HG02973 (cell line): ENCODE data around the gene CHERP.

ENCODE experiments used
- ATAC-seq: cut with Tn5 transposase; IDR thresholded peaks from one replicate; pipeline ENCODE4 v1.9.1; 2021; ENCODE audit warnings: moderate library complexity; ENCODE audit not compliant: unreplicated experiment

CHERP gene

GRCh38 chr19:16542045-16542909, at the start of gene CHERP:
TSS of gene CHERP (minus strand) at chr19:16542437. CDS start at chr19:16542378, 59 bp downstream.
- peak; percentile 63 for ATAC-seq

DNA sequence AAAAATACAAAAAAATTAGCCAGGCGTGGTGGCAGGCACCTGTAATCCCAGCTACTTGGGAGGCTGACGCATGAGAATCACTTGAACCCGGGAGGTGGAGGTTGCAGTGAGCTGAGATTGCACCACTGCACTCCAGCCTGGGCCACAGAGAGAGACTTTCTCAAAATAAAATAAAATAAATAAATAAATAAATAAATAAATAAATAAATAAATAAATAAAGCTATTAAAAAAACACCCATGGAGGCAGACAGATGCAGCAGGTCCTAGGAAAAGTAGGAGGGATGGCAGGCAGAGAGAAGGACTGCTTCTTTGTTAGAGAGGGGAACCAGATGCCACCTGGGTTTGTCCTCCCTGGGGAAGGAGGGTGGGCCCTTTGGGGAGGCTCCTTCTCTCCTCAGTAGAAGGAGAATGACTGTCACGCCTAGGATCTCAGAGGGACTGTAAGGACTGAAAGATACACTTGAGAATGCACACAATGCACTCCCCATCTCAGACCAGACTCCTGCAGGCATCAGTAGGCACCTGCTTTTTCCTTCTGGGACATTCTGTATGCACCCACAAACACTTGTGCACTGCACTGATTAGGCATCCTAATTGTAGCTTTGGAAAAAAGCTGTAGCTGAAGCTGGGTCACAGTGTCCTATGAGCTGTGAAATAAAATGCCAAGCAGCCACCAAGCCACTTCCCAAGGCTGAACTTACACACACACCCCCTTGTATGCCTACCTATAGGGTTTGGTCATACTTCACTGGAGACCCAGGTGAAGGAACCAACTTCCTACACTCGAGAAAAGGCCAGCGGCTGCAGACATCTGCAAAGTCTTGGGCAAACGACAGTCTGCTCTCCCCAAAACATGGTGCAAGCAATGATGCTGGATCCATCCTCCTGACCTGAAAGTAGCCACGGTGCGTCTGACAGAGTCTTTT, 48.9 kb upstream of the CHERP start:
- ATAC-seq: no peak

- no peak for ATAC-seq
These were observed 47.7 kb upstream of the CHERP start for GRCh38 chr19:16589917-16590316.

DNA sequence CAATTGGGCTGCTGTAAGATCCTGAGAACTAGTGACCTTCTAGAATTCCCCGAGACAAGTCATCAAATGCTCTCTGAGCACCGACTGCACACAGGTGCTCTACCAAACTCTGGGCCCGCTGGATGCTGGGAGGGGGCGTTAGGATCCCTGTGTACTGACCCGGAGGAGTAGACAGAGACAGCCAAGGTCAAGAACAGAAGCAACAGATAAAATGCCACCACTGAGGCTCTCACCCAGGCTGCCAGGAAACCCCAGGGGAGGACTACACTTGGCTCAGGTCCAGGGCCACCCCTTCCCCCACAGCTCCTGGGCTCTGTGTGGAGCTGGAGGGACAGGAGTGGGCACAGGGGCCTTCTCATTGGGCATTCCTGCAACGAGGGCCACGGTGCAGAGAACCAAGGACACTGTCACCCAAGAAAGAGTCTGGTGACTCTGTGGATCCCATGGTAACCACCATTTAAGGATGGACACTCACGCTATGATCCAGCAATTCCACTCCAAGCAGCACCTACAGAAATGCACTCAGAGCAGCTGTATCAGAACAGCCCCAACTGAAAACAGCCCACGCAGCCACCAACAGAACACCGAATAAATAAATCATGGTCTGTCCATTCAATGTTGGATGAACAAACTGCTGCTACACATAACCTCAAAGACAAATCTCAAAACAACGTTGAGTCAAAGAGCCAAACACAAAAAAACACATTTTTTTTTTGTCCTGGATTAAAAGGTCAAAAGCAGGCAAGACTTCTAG, 46.8 kb upstream of the CHERP start:
- no peak for ATAC-seq

DNA sequence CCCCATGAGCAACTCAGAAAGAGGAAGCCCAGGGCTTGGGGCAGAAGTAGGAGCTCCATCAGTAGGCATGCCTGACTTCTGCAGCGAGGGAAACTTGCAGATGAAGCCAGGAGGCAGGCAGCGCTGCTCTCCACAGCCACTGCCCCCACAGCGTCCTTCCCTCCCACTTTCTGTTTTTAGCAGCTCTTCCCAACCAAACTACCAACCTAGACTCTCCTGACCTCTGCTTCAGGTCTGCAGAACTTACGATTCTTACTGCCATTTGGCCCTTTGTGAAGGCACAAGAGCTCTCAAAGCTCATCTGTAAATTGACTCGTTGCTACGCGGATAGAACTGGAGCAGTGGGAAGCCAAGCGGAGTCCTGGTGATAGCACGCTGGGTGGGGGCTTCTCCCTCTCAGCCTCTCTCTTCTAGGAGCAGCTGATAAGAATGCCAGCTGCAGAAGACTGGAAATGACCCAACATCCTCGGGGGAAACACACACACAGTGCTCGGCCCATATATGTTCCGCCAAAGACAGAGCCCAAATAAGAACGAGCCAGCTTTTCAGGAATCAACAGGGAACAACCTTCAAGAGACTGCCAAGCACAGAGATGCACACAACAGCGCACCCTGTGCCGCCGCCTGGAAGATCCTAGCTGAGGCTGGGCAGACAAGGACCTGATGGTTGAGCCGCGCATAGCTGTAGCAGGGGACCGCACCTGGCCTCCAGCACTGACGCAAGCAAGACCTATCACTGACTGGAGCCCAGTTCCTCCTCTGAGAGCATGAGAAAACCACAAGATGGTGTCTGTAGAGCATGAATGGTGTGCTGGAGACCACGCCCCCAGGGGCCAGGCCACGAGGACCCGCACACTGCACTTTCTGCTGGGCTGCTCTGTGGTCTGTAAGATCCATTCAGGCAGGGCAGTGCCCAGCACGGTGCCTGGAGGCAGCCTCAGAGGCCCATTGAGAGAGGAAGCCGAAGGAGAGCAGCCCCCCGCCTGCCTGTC, 45.9 kb upstream of the CHERP start:
- peak; percentile 41 for ATAC-seq

DNA sequence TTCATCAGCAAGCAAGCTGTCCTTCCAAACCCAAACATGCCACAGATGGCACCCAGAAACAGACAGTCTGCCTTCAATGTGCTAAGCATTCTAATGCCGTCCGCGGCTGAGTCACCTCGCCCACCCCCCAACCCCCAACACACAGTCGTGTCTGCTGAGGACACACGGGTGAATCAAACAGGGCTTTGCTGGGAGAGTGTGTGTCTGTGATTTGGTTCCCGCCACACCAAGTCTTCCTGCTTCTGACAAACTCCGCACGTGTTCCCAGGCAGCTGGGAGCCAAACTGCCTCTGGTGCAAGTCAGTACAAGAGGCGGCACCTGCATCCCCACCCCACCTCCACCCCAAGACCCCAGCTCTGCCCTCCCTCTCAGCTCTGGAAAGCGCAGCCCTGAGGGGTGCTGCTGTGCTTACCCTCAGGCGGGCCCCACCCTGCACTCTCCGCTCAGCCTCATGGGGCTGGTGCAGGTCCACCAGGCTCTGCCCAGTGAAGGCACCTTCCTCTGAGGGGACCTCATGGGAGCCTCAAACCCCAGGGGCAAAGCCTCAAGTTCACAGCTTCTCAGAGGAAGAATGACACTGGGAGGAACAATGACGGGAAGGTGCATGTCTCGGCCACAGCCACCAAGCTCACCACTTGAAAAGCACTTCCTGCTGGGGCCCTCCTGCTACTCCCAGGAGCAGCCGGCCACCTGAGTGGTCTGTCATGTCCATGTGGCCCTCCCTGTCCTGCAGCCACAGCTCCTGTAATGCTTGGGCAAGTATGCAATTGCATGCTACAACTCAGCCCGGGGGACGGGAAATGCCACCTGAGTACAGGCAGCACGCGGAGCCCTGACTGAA, 45.0 kb upstream of the CHERP start:
- ATAC-seq: no peak

DNA sequence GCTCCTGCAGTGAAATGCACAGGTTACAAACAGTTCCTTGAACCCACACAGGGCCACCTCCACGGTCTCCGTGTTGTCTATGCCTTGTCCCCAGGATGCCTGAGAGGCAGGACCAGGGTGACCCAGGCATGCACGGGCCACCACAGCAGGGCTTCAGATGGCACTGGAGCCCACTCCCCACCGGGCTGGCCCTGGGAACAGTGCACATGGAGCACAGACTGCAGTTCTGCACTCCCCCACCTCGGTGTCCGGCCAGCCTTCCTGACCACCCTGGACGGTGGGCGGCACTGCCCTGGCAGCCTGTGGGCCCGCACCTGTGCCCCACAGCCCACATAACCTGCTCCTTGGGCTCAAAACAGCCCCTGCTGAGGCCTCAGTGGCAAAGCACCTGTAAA, 44.2 kb upstream of the CHERP start:
- ATAC-seq: no peak

DNA sequence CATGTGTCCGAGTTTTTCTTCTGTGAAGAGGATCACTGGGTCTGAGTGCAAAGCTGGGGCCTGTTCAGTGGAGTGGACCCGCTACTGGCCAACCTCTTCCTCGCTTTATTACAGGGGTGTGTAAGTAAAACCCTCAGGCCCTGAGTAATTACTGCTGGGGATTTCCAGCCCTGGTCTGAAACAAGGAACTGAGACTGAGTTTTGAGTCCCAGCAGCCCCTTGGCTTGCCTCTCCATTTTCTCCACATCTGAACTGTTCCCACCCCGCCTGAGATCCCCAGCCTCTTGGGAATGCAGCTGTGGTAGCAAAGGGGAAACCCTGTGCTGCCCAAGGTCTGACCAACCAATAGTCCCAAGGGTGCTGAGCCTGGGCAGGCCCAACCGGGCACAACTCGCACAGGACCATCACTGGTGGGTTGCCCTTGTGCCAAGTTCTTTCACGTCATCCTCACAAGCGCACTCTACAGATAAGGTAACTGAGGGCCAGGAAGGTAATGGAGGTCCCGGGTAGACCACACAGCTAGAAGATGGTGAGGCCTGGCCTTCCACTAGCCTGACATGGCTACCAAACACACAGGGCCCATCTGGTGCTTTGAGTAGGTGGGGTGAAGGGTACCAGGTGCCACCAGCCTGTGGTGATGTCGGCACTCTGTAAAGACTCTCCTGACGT, 43.7 kb upstream of the CHERP start:
- ATAC-seq: no peak

DNA sequence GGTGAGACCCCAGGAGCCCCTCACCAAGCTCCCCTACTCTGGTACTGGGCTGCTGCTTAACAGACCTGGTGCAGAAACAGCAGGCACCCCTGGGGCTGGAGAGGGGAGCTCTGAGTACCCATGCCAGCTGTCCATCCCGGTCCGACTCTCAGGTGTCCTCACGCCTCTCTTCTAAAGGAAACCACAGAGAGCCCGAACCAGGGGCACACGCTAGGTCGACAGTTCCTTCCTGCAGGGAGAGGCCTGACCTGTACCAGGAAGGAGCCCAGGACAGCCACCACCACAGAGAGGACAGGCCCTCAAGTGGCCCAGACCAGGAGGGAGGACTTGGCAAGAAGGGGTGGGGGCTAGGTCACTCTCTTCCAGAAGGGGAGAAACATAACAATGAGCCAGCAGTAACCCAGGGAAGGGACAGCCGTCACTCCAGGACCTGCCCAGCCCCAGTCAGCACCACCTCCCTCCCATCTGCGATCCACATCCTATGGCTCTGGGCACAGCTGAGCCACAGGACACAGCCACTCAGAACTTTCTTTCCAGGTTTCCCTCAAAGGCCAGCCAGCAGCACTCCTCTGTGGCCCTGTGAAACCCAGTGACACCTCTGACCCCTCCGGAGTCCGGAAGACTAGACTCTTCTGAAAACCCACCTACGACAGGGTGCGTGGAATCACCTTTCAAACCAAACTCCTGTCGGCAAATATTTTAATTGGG, 43.0 kb upstream of the CHERP start:
- ATAC-seq: no peak

GRCh38 chr19:16584248-16585093, 42.2 kb upstream of the CHERP start:
- peak; percentile 44 for ATAC-seq

GRCh38 chr19:16582486-16583261, 40.4 kb upstream of the CHERP start:
- ATAC-seq: no peak

DNA sequence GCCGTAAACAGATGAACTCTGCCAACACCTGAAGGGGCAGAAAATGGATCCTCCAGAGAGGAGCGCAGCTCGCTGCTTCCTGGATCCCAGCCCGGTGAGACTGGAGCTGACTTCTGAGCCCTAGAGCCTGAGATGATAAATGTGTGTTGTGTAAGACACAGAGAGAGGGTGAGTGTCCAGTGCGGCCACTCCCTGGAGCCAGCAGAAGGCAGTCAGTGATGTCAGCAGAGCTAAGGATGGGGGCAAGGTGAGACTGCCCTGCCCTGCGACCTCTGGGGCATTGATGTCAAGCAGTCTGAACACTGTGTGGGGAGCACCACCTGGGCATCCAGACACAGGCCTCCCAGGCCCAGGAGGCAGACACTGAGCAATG, 39.7 kb upstream of the CHERP start:
- no peak for ATAC-seq

DNA sequence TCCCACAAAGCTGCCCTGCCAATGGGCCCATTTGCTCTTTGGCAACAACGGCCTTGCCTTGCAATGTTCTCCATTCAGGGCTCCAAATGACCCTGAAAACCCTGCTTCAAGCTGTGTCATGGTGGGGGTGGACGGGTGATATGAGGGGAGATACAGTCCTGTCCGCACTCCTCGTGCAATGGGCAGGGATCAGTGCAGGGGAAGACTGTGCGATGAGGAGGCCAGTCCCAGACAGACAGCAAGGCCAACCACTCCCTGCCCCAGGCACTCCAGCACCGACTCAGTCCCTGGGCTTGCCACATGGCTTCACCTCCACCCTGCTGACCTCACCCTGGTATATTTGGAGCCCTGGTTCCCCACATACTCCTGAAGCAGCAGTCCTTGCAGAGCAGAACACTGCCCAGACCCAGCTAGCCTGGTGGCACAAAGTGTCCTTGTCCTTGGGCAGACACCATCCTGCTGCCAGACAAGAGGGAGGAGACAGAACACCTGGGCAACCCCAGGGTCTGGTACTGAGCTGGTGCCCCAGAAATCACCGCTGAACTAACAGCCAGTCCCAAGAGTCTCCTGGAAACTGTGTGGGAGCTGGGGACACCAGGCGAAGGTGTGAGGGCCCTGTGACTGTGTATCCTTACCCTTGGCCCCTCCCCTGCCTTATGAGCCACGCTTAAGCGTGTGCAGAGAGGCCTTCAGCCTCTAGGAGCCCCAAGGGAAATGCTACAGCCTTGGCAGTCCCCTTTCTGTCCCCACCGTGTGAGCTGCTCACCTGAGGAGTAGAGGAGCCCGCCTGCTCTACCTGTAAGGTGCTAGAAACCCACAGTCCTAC, 39.1 kb upstream of the CHERP start:
- no peak for ATAC-seq

DNA sequence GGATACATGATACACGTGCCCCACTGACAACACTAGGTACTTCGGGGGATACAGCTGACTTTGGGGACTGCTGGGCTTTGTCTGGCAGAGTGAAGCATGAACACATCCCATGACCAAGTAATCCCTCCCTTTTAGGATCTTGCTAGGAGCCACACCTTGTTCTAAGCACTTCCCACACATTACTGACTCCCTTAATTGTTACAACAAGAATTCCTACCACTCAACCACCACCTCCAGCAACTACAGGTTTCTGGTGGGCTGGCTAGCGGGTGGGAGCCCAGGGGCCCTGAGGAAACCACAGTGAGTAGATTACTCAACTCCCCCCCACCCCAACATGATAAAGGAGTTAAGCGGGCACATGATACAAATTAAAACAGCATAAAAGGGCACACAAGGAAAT, 37.1 kb upstream of the CHERP start:
- no peak for ATAC-seq

- ATAC-seq: no peak
These were observed 35.3 kb upstream of the CHERP start for GRCh38 chr19:16577531-16577985.
